Subcutaneous adipose tissue (tissue), 4 donors: ENCODE data around the gene ATG7. TPM values are rescaled to one million over a fixed set of nuclear protein-coding genes. Genes with fewer than 3 reads are reported as not detected.

Experiments used
- total RNA-seq, 4 donors: library from RNA; depleted of rRNA; stranded (reverse); fragments of >200 nt; gene quantifications; one replicate each; pipeline ENCODE4 v1.1.0, GENCODE V29; 2016
- TF ChIP-seq, protein P1 (sequence below): fragments of 450-650 bp; IDR thresholded peaks from one replicate; pipeline ENCODE4 v1.5.1; 2016; ENCODE audit warnings: low read depth, mild to moderate bottlenecking, control low read depth, antibody characterized with exemption, moderate library complexity

Gene ATG7
- total RNA-seq, 4 donors from 2014 or later = 55.0 to 130 (median 87.5) TPM

DNA sequence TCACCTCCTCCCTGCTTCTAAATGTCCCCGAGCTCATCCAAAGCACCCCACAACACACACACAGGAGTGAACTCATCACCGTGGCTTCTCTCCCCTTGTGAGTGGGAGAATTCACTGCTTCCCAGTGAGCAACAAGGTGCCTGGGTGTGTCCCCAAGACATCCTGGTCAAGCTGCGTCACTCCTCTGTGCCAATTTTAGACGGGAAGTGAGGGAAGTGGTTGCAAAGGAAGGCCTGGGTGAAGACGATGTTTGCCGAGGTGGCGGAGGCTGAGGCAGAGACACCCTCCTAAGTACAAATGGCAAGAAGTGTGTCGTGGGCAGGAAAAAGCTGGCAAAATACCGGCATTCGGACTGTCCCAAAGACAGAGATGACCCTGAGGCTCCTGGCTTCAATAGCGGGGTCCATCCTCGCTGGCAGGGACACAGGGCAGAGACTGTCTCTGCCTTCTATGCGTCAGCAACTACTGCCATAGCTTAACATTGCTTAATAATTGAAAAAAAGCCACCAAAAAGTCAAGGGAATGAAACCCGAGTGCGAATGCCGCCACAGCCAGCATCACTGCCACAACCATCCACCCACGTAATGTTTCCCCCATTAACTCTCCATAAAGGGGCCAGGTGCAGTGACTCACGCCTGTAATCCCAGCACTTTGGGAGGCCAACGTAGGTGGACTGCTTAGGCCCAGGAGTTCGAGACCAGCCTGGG is 298.7 kb downstream of the ATG7 start:
- TF ChIP-seq, protein P1, sequence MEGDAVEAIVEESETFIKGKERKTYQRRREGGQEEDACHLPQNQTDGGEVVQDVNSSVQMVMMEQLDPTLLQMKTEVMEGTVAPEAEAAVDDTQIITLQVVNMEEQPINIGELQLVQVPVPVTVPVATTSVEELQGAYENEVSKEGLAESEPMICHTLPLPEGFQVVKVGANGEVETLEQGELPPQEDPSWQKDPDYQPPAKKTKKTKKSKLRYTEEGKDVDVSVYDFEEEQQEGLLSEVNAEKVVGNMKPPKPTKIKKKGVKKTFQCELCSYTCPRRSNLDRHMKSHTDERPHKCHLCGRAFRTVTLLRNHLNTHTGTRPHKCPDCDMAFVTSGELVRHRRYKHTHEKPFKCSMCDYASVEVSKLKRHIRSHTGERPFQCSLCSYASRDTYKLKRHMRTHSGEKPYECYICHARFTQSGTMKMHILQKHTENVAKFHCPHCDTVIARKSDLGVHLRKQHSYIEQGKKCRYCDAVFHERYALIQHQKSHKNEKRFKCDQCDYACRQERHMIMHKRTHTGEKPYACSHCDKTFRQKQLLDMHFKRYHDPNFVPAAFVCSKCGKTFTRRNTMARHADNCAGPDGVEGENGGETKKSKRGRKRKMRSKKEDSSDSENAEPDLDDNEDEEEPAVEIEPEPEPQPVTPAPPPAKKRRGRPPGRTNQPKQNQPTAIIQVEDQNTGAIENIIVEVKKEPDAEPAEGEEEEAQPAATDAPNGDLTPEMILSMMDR = no peak

DNA sequence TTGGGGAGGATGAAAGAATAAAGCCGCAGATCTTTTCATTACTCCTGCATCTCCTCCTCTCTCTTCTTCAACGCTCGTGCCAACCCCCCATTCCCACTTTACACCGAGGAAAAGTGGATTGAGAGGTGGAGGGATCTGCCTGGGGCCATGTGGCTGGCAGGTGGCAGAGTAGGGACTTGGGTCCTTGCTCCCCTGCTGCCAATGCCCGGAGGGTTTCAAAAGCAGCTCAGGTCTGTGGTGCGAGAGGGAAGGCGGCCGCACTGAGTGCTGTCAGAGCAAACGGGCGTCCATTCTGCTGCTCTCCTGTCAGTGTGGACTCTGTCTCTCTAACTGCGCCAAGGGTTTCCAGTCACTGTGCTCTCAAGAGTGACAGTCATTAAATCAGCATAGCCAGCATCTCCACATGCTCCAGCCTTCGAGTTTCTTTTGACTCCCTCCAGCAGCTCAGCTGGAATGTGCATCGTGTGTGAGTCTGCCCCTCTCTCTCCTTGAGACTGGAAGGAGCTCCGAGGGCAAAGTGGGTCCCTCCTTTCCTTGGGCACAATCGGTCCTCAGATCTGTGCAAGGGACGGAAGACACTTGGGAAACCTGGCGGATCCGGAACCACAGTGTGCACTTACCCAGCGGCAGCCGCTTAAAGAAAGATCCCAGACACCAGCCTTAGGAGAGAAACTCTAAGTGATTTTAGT is 302.9 kb downstream of the ATG7 start:
- TF ChIP-seq, protein P1 = no peak

DNA sequence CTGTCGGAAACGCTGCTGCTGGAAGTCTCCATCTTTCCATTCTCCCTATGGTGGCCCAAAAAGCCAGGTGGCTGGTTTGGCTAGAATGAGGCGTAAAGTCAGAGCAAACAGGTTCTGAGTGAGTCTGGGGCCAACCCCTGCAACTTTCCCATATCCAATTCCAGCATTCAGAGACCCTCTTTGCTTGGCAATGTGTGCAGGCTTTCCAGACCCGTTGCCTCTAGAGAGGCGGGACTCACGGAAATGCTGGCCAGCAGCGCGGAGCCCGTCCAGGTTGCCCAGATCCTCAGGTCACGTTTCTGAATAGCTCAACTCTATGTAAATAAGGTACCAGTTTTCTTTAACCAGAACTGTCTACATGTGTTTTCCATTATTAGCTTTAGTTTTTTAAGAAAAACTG is 303.5 kb downstream of the ATG7 start:
- TF ChIP-seq, protein P1 = no peak

DNA sequence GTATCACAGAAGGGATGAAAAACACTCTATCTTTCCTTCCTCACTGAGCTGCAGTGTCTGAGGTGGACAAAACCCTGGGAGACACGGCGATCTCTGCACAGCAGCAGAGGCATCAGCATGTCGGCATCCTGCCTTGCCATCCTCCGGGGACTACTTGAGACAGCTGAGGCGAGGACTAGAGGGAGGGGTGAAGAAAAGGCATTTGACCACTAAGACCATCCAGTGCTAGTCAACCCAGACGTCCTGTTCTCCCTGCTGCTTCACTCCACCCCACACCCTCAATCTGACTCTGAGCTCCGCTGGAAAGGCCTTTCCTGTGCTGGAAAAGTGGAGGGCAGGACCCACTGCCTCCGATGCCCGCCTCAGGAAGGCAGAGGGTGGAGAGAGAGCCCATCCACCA is 304.3 kb downstream of the ATG7 start:
- TF ChIP-seq, protein P1 = no peak

DNA sequence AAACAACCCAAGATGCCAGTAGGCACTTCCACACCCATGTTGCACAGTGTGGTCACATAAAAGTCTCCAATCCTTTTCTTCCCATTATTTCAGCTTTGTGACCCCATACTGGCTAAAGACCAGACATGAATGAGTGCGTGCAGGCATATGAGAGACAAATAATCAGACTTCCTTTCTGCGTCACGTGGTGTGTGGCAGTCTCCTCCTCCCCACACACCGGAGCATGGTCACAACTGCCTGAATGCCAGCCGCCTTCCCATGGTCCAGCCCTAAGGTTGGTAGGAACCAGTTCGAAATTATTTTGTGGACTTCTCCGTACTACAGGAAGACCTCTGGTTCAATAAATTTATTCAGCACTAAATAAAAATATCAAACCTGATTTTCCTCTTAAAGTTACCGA is 306.0 kb downstream of the ATG7 start:
- TF ChIP-seq, protein P1 = no peak

DNA sequence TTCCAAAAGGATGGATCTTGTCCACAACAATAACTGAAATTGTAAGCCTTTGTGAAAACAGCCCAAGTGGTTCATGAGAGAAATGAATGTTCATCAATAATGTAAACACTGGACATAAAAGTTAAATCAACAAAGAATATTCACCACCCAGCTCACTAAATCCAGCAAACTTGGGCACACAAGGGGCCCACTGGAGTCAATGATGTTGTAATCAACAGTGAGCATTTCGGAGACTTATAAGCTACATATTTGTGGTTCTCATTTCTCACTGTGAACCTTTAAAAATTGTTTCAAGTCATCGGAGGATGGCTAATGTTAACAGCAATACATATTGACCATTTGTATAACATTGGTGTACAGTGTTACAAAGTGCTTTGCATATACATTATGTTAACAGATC is 308.4 kb downstream of the ATG7 start:
- TF ChIP-seq, protein P1 = no peak
